Heart left ventricle (tissue), 16 donors: ENCODE measurements around the gene CTTNBP2NL. TPM values are rescaled to one million over a fixed set of nuclear protein-coding genes. Genes with fewer than 3 reads are reported as not detected.

ENCODE experiments used
- ATAC-seq, 4 donors: fragments of 200-7000 bp; cut with Tn5 transposase; one replicate each; pipeline ENCODE4 v1.9.1; 2020 to 2022; ENCODE audit warnings: moderate library complexity in 4 of 4, mild to moderate bottlenecking in 3 of 4, moderate number of reproducible peaks in 1 of 4
- DNase-seq, 5 donors: peaks; one replicate each; pipeline ENCODE4 v3.0.0-alpha.2; 2020
- H3K27ac ChIP-seq, 12 donors: fragments of 200-600 bp; sonication (generic) in 4 of 12; one replicate each; pipeline versions ENCODE4 v1.5.0 to v1.8.0; 2016 to 2022; ENCODE audit warnings: mild to moderate bottlenecking in 2 of 12
- H3K27me3 ChIP-seq, 9 donors: fragments of 200-600 bp; sonication (generic) in 2 of 9; one replicate each; pipeline versions ENCODE4 v1.5.1 to v1.8.0; 2016 to 2022; ENCODE audit warnings: mild to moderate bottlenecking in 3 of 9
- H3K36me3 ChIP-seq, 9 donors: fragments of 200-600 bp; sonication (generic) in 2 of 9; one replicate each; pipeline versions ENCODE4 v1.5.0 to v1.8.0; 2018 to 2022; ENCODE audit warnings: mild to moderate bottlenecking in 2 of 9
- H3K4me1 ChIP-seq, 12 donors: fragments of 200-600 bp; sonication (generic) in 4 of 12; one replicate each; pipeline versions ENCODE4 v1.5.0 to v1.8.0; 2016 to 2022; ENCODE audit warnings: mild to moderate bottlenecking in 3 of 12
- H3K4me3 ChIP-seq, 12 donors: fragments of 200-600 bp; sonication (generic) in 4 of 12; one replicate each; pipeline versions ENCODE4 v1.5.0 to v1.8.0; 2017 to 2022; ENCODE audit warnings: mild to moderate bottlenecking in 9 of 12, moderate library complexity in 4 of 12
- H3K9me3 ChIP-seq, 12 donors: fragments of 200-600 bp; sonication (generic) in 4 of 12; one replicate each; pipeline versions ENCODE4 v1.5.0 to v1.8.0; 2016 to 2022; ENCODE audit warnings: mild to moderate bottlenecking in 1 of 12
- CTCF ChIP-seq, 12 donors: fragments of 200-600 bp; sonication (generic) in 4 of 12; IDR thresholded peaks; one replicate each; pipeline versions ENCODE4 v1.5.0 to v1.8.0; 2018 to 2022; ENCODE audit warnings: antibody characterized with exemption in 12 of 12, mild to moderate bottlenecking in 5 of 12
- POLR2A ChIP-seq, 2 donors: fragments of 450-650 bp; IDR thresholded peaks; one replicate each; pipeline ENCODE4 v1.6.1; 2017; ENCODE audit warnings: antibody characterized with exemption in 2 of 2, mild to moderate bottlenecking in 2 of 2, moderate library complexity in 2 of 2
- WGBS, 4 donors: extraction: QIAGEN DNeasy Blood & Tissue Kit in 2 of 4; methylation state at CpG; one replicate each; pipeline versions ENCODE4 v1.1.5 to v1.1.7; 2013 to 2018; 5-methylcytosine and 5-hydroxymethylcytosine counted together
- intact Hi-C, 10 donors: fragments of 100-400 bp; cut with DNase I; formaldehyde crosslinking; loops; one replicate each; pipeline versions ENCODE4 v1.11.1 to v1.14.2; 2022
- polyA plus RNA-seq, 2 donors: library from polyadenylated mRNA; stranded (reverse); fragments of 200-250 nt; gene quantifications; one replicate each; pipeline ENCODE4 v1.2.3, GENCODE V29; 2013
- total RNA-seq, 9 donors: library from RNA; depleted of rRNA in 2 of 9; stranded (reverse); fragments of >200 nt in 2 of 9; fragmentation: NEBNext Ultra II Directional in 3 of 9; extraction: Animal tissue kit (Norgen Biotek cat#: 25700) in 3 of 9; gene quantifications; one replicate each; pipeline versions ENCODE4 v1.1.0 to v1.2.4, GENCODE V29; 2016 to 2023
- donor health status: ischemic (EF 13 %, LVEDD 7.1; RV severe dilation, severe dysfunction).
- donor health status: healthy with polysubstance abuse.
- donor health status: DM: no; HTN: yes; CAD: no.
- donor health status: DM: no; HTN: no; CAD: no.
- donor health status: ischemic (EF 25% LVEDD 6.9; RV normal size, moderate dysfunction).
- donor health status: ischemic (EF 25% LVEDD 5.7; RV mildly dilated, moderate dysfunction).
- donor health status: healthy.
- donor health status: DM: yes; HTN: yes; CAD: no.
- donor health status: ischemic (EF 35%, LVEDD 5.7; RV mildly dilated, moderate dysfunction).
- donor health status: nonischemic (EF 11% LVEDD 7.7; RV severe dilation, severe dysfunction).
- donor health status: DM: yes; HTN: yes; CAD: no.
- donor health status: PGD.
- donor health status: ischemic (EF 29% LVEDD 5.4; RV normal size, mild dysfunction).
- donor health status: nonischemic (EF 23%, LVEDD 6.1; RV moderate dilation, normal function).

CTTNBP2NL gene
- total and polyA plus RNA-seq, 11 donors: 4.6 to 22.8 (median 14.1) TPM

- WGBS, 4 donors: 50 to 59% (median 55%) methylated on average over 2 of the region's 2 CpGs
- intact Hi-C loops: loop anchor here in 3 of 10 donors (2.0 to 5.0 kb wide), 3 partner anchors 42 to 47 kb away; partner anchors contain the start of gene CTTNBP2NL (in 1 of the 3)
- no peaks in the 10 kb centered on the region for H3K27me3 ChIP-seq
- peak overlapping the region; percentile 56 to 75 (median 66) for H3K27ac ChIP-seq
- ATAC-seq (peak; percentile 19 to 75 (median 66)), DNase-seq (peak in 3 of 5 donors; percentile 20 to 29 (median 28))
- TF ChIP-seq CTCF (IDR thresholded peaks at IDR 0.05) (no peak), POLR2A (IDR thresholded peaks at IDR 0.05) (peak in 1 of 2 donors; percentile 28)
- H3K4me3 ChIP-seq: no peak overlapping the region
- peaks cover 0 to 2% (median 0%) of the 10 kb centered on the region in 12 donors for H3K9me3 ChIP-seq
- peaks cover 0 to 12% (median 0%) of the 10 kb centered on the region in 9 donors for H3K36me3 ChIP-seq
- H3K4me1 ChIP-seq: peaks cover 0 to 58% (median 38%) of the 10 kb centered on the region in 12 donors
Observed at GRCh38 chr1:112439592-112439991, 43.6 kb downstream of the CTTNBP2NL start.

GRCh38 chr1:112440574-112440973, 44.6 kb downstream of the CTTNBP2NL start:
- DNase-seq (no peak), ATAC-seq (no peak)
- intact Hi-C loops: no loop called here
- no peaks in the 10 kb centered on the region for H3K27me3 ChIP-seq
- 81 to 85% (median 83%) methylated on average over 5 of the region's 5 CpGs for WGBS, 4 donors
- TF ChIP-seq CTCF (IDR thresholded peaks at IDR 0.05) (no peak), POLR2A (IDR thresholded peaks at IDR 0.05) (no peak)
- peaks cover 0 to 12% (median 0%) of the 10 kb centered on the region in 9 donors for H3K36me3 ChIP-seq
- peaks cover 0 to 65% (median 37%) of the 10 kb centered on the region in 12 donors for H3K4me1 ChIP-seq
- H3K4me3 ChIP-seq: no peak overlapping the region
- peak overlapping the region in 11 of 12 donors; percentile 23 to 75 (median 61) for H3K27ac ChIP-seq
- H3K9me3 ChIP-seq: peaks cover 0 to 2% (median 0%) of the 10 kb centered on the region in 12 donors

GRCh38 chr1:112444269-112444668, 48.3 kb downstream of the CTTNBP2NL start:
- ATAC-seq (peak in 1 of 4 donors; percentile 38), DNase-seq (no peak)
- intact Hi-C loops: no loop called here
- Histone ChIP-seq H3K4me1 (peaks cover 0 to 46% (median 20%) of the 10 kb centered on the region in 12 donors), H3K36me3 (peaks cover 0 to 18% (median 6%) of the 10 kb centered on the region in 9 donors), H3K9me3 (no peaks in the 10 kb centered on the region), H3K4me3 (no peak overlapping the region), H3K27ac (peak overlapping the region in 3 of 12 donors; percentile 2 to 15 (median 8)), H3K27me3 (no peaks in the 10 kb centered on the region)
- no peak for TF ChIP-seq POLR2A (IDR thresholded peaks at IDR 0.05)
- 35 to 76% (median 47%) methylated on average over 1 of the region's 1 CpG for WGBS, 4 donors

GRCh38 chr1:112445596-112445995, 49.6 kb downstream of the CTTNBP2NL start:
- Histone ChIP-seq H3K27me3 (no peaks in the 10 kb centered on the region), H3K36me3 (peaks cover 0 to 31% (median 20%) of the 10 kb centered on the region in 9 donors), H3K27ac (peak overlapping the region in 1 of 12 donors; percentile 0), H3K4me1 (peaks cover 0 to 38% (median 13%) of the 10 kb centered on the region in 12 donors), H3K9me3 (no peaks in the 10 kb centered on the region), H3K4me3 (no peak overlapping the region)
- intact Hi-C loops: no loop called here
- TF ChIP-seq CTCF (IDR thresholded peaks at IDR 0.05) (no peak), POLR2A (IDR thresholded peaks at IDR 0.05) (no peak)
- WGBS, 4 donors: 71 to 90% (median 78%) methylated on average over 1 of the region's 1 CpG
- ATAC-seq: no peak
- DNase-seq: no peak
